ENCODE results near the gene TM4SF20. TPM values are rescaled to one million over a fixed set of nuclear protein-coding genes. Genes with fewer than 3 reads are reported as not detected.

The TM4SF20 gene
- total and polyA plus RNA-seq, 7 donors = 0.14 TPM; not detected in 6

DNA sequence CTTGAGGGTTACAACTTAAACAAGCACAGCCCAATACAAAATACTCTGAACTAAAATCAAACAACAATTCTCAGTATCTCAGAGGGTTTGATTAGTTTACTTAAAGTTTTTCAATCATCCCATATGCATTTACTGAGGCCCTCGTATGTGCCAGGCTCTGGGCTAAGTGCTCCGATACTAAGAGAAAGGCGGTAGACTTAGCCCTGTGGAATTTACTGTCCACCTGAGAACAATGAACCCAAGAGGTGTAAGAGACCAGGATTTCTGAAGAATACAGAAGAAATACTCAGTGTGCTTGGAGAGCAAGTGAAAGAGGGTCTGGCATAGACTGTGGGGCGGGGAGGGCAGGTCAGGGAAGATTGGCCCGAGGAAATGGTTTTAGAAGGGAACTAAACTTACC is 33.8 kb upstream of the TM4SF20 start:
- WGBS, 3 donors = 83 to 87% (median 86%) methylated on average over 5 of the region's 5 CpGs

DNA sequence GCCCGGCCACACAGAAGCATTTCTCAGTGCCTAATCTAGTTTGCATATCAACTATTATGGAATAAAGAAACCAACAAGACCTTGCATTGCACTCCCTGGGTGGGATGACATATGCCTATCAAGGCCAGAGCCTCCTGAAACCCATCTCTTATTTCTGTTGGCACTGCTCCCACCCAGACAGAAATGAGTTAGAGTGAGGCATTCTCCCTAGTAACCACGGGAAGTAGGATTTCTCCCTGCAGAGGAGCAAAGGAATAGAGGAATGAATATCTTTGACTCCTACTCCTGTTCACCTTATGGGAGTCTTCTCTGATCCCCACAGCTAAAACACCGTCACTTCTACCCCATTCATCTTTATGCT is 32.9 kb upstream of the TM4SF20 start:
- TF ChIP-seq, protein P1, sequence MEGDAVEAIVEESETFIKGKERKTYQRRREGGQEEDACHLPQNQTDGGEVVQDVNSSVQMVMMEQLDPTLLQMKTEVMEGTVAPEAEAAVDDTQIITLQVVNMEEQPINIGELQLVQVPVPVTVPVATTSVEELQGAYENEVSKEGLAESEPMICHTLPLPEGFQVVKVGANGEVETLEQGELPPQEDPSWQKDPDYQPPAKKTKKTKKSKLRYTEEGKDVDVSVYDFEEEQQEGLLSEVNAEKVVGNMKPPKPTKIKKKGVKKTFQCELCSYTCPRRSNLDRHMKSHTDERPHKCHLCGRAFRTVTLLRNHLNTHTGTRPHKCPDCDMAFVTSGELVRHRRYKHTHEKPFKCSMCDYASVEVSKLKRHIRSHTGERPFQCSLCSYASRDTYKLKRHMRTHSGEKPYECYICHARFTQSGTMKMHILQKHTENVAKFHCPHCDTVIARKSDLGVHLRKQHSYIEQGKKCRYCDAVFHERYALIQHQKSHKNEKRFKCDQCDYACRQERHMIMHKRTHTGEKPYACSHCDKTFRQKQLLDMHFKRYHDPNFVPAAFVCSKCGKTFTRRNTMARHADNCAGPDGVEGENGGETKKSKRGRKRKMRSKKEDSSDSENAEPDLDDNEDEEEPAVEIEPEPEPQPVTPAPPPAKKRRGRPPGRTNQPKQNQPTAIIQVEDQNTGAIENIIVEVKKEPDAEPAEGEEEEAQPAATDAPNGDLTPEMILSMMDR (IDR thresholded peaks at IDR 0.05) = no peak
- Histone ChIP-seq H3K27ac (no peak overlapping the region), H3K4me3 (no peak overlapping the region), H3K27me3 (ENCODE audit: insufficient read depth in 3 of 3, low read length in 2 of 3) (peaks cover 0 to 3% (median 3%) of the 10 kb centered on the region in 3 donors), H3K4me1 (peaks cover 6% of the 10 kb centered on the region), H3K36me3 (ENCODE audit: insufficient read depth in 1 of 2, low read depth in 1 of 2) (no peaks in the 10 kb centered on the region), H3K9me3 (no peaks in the 10 kb centered on the region)
- intact Hi-C loops (cut with DNase I) = no loop called here
- 75 to 84% (median 76%) methylated on average over 3 of the region's 3 CpGs for whole genome bisulfite sequencing, 3 donors
- ATAC-seq = no peak
- no peak for DNase-seq

More for the DNA sequence above, 33.8 kb upstream of the TM4SF20 start:
- no peaks in the 10 kb centered on the region for H3K9me3 ChIP-seq
- no peaks in the 10 kb centered on the region for H3K36me3 ChIP-seq (ENCODE audit: insufficient read depth in 1 of 2, low read depth in 1 of 2)
- H3K27me3 ChIP-seq (ENCODE audit: insufficient read depth in 3 of 3, low read length in 2 of 3) = peaks cover 0 to under 1% (median 0%) of the 10 kb centered on the region in 3 donors
- intact Hi-C loops (cut with DNase I) = no loop called here
- TF ChIP-seq, protein P1 (IDR thresholded peaks at IDR 0.05) = no peak
- ATAC-seq (no peak), DNase-seq (no peak)
- H3K4me1 ChIP-seq = peaks cover 5% of the 10 kb centered on the region
- H3K27ac ChIP-seq = no peak overlapping the region
- no peak overlapping the region for H3K4me3 ChIP-seq

DNA sequence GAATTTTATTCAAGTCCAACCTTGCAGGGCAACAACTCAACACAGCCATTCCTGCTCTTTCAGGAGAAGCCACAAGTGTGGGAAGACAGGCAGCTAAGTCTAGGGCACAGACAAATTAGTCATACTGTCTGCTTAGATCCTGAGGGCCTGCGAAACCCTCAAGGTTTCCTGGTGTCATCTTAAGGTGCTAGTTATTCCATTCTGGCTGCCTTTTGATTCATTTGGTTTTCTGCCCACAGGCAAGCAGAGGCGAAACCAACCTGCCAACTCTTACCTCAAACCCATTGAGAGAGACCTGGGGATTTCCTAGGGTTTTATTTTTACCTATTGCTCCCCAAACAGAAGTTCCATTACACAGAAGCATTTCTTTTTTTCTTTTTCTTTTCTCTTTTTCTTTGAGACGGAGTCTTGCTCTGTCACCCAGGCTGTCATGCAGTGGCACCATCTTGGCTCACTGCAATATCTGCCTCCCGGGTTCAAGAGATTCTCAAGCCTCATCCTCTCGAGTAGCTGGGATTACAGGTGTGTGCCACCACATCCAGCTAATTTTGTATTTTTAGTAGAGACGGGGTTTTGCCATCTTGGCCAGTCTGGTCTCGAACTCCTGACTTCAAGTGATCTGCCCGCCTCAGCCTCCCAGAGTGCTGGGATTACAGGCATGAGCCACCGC is 32.3 kb upstream of the TM4SF20 start:
- no peak overlapping the region for H3K4me3 ChIP-seq
- no peak overlapping the region for H3K27ac ChIP-seq
- intact Hi-C loops (cut with DNase I) = no loop called here
- no peak for DNase-seq
- no peaks in the 10 kb centered on the region for H3K36me3 ChIP-seq (ENCODE audit: insufficient read depth in 1 of 2, low read depth in 1 of 2)
- H3K27me3 ChIP-seq (ENCODE audit: insufficient read depth in 3 of 3, low read length in 2 of 3) = peaks cover 0 to 3% (median 3%) of the 10 kb centered on the region in 3 donors
- ATAC-seq = no peak
- TF ChIP-seq, protein P1 (IDR thresholded peaks at IDR 0.05) = no peak
- peaks cover 12% of the 10 kb centered on the region for H3K4me1 ChIP-seq
- WGBS, 3 donors = 94 to 97% (median 96%) methylated on average over 9 of the region's 9 CpGs
- no peaks in the 10 kb centered on the region for H3K9me3 ChIP-seq

DNA sequence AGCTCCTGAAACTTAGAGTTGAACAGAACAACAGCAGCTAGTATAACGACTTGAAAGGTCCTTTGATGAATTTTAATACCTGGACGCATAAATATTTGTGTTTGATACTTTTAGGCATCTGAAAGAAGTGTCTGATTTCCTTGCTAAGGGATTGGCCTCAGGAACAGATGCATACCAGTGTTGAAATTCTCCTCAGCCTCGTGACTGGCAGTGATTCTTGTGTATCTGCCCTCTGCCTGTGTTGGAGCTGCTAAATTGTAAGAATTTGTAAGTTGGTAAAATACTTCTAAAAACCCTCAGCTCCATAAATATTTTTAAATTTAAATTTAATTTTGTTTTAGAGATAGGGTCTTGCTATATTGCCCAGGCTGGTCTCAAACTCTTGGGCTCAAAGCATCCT is 31.1 kb upstream of the TM4SF20 start:
- TF ChIP-seq, protein P1 (IDR thresholded peaks at IDR 0.05) = no peak
- no peak for ATAC-seq
- peaks cover 14% of the 10 kb centered on the region for H3K4me1 ChIP-seq
- no peak for DNase-seq
- H3K4me3 ChIP-seq = no peak overlapping the region
- no peak overlapping the region for H3K27ac ChIP-seq
- no peaks in the 10 kb centered on the region for H3K36me3 ChIP-seq (ENCODE audit: insufficient read depth in 1 of 2, low read depth in 1 of 2)
- intact Hi-C loops (cut with DNase I) = no loop called here
- WGBS, 3 donors = 34 to 57% (median 38%) methylated on average over 3 of the region's 3 CpGs
- no peaks in the 10 kb centered on the region for H3K9me3 ChIP-seq
- H3K27me3 ChIP-seq (ENCODE audit: insufficient read depth in 3 of 3, low read length in 2 of 3) = peaks cover 0 to 3% (median 3%) of the 10 kb centered on the region in 3 donors
